K562 (cell line): ENCODE measurements around the gene MAP3K12. TPM values are rescaled to one million over a fixed set of nuclear protein-coding genes. Genes with fewer than 3 reads are reported as not detected.

Source experiments
- CAMTA2 ChIP-seq: fragments of 250-450 bp; sonication (Bioruptor Pico); conservative IDR thresholded peaks from 2 replicates; pipeline ENCODE4 v1.5.1; 2022
- CHD4 ChIP-seq: fragments of 200-600 bp; sonication (generic); IDR thresholded peaks from 3 replicates; pipeline ENCODE4 v1.6.1; 2012; ENCODE audit warnings: low read depth, mild to moderate bottlenecking, mixed read lengths, low read length, inconsistent platforms; ENCODE audit not compliant: insufficient read depth, insufficient replicate concordance, poor library complexity, severe bottlenecking
- GTF3C2 ChIP-seq: IDR thresholded peaks from 3 replicates; pipeline ENCODE4 v1.6.1; 2011; ENCODE audit warnings: borderline replicate concordance, mild to moderate bottlenecking, moderate library complexity; ENCODE audit not compliant: insufficient read length; ENCODE audit errors: extremely low read depth
- HCFC1 ChIP-seq: IDR thresholded peaks from 2 replicates; pipeline ENCODE4 v1.6.1; 2012; ENCODE audit warnings: low read depth, low read length, improper control_type of control experiment
- KLF10 ChIP-seq: fragments of 250-450 bp; sonication (Bioruptor Pico); IDR thresholded peaks from 2 replicates; pipeline ENCODE4 v1.6.1; 2021; ENCODE audit warnings: matching md5 sums
- NFIX ChIP-seq: fragments of 250-450 bp; sonication (Bioruptor Pico); IDR thresholded peaks from 2 replicates; pipeline ENCODE4 v1.4.0; 2020; ENCODE audit warnings: low read depth, mild to moderate bottlenecking, moderate library complexity
- SOX6 ChIP-seq: fragments of 450-650 bp; IDR thresholded peaks from 2 replicates; pipeline ENCODE4 v1.6.1; 2014; ENCODE audit warnings: mild to moderate bottlenecking
- ZBTB7A ChIP-seq: IDR thresholded peaks from 2 replicates; pipeline ENCODE4 v1.6.1; 2011; ENCODE audit warnings: low read depth, mild to moderate bottlenecking, low read length, moderate library complexity, borderline replicate concordance; ENCODE audit not compliant: control insufficient read depth
- ZNF197 ChIP-seq: fragments of 200-800 bp; sonication (Bioruptor generic); IDR thresholded peaks from 2 replicates; pipeline ENCODE4 v1.6.1; 2016; ENCODE audit warnings: low read depth, missing genetic modification characterization, missing compliant biosample characterization
- ZNF263 ChIP-seq: sonication (generic); formaldehyde crosslinking; IDR thresholded peaks from 2 replicates; pipeline ENCODE4 v1.8.0; 2022; ENCODE audit warnings: mild to moderate bottlenecking, missing genetic modification reagents, borderline replicate concordance
- ZNF384 ChIP-seq: IDR thresholded peaks from 2 replicates; pipeline ENCODE4 v1.6.1; 2012; ENCODE audit warnings: low read depth, low read length, improper control_type of control experiment
- ZNF766 ChIP-seq: fragments of 200-800 bp; sonication (Bioruptor generic); conservative IDR thresholded peaks from 2 replicates; pipeline ENCODE4 v1.6.1; 2016; ENCODE audit warnings: missing genetic modification characterization, missing compliant biosample characterization
- polyA plus RNA-seq, 8 experiments: library from polyadenylated mRNA; depleted of rRNA in 4 of 8; stranded (reverse) in 5 of 8; unstranded in 3 of 8; fragments of >200 nt; fragmentation: Nextera tagmentation in 2 of 8; fragmentation: Illumina TruSeq in 1 of 8; extraction: Ambion mirVana in 2 of 8; extraction: Trizol in 1 of 8; gene quantifications; 2 replicates each; pipeline versions ENCODE4 v1.2.1 to v1.2.3, GENCODE V29; 2011 to 2014; ENCODE audit warnings: inconsistent platforms in 1 of 8, missing spikeins in 1 of 8
- total RNA-seq, 7 experiments: library from RNA; depleted of rRNA in 6 of 7; stranded (reverse); fragments of >200 nt in 6 of 7; fragmentation: Illumina TruSeq in 2 of 7; extraction: Trizol in 2 of 7; gene quantifications; 2 replicates each; pipeline versions ENCODE4 v1.2.1 to v1.2.3, GENCODE V29; 2011 to 2021; ENCODE audit warnings: low replicate concordance in 1 of 7
- TF ChIP-seq, protein P1 (sequence below), 3 experiments: fragments of 200-800 bp in 1 of 3; sonication (Bioruptor generic) in 1 of 3; sonication (generic) in 1 of 3; formaldehyde crosslinking in 1 of 3; IDR thresholded peaks; 2 replicates each; pipeline versions ENCODE4 v1.6.1 to v1.8.0; 2016 to 2022; ENCODE audit warnings: mild to moderate bottlenecking in 2 of 3, missing compliant biosample characterization in 2 of 3, missing genetic modification characterization in 2 of 3, missing genetic modification reagents in 1 of 3
- TF ChIP-seq, protein P2 (sequence below): fragments of 450-650 bp; IDR thresholded peaks from 2 replicates; pipeline ENCODE4 v1.6.1; 2018; ENCODE audit not compliant: partially characterized antibody
- TF ChIP-seq, protein P3 (sequence below), 2 experiments: IDR thresholded peaks; 2 replicates each; pipeline ENCODE4 v1.6.1; 2011; ENCODE audit warnings: borderline replicate concordance in 1 of 2, control low read depth in 1 of 2, low read depth in 1 of 2, low read length in 1 of 2, mild to moderate bottlenecking in 1 of 2, mixed read lengths in 1 of 2, moderate library complexity in 1 of 2; ENCODE audit not compliant: insufficient read depth in 1 of 2, insufficient read length in 1 of 2, poor library complexity in 1 of 2, severe bottlenecking in 1 of 2; ENCODE audit errors: extremely low read depth in 1 of 2

MAP3K12 gene
- total and polyA plus RNA-seq, 9 of the 15 experiments (the other 6 are each of a cell fraction or from before 2014, with no cell fraction given) = 0.10 to 2.4 (median 1.6) TPM

DNA sequence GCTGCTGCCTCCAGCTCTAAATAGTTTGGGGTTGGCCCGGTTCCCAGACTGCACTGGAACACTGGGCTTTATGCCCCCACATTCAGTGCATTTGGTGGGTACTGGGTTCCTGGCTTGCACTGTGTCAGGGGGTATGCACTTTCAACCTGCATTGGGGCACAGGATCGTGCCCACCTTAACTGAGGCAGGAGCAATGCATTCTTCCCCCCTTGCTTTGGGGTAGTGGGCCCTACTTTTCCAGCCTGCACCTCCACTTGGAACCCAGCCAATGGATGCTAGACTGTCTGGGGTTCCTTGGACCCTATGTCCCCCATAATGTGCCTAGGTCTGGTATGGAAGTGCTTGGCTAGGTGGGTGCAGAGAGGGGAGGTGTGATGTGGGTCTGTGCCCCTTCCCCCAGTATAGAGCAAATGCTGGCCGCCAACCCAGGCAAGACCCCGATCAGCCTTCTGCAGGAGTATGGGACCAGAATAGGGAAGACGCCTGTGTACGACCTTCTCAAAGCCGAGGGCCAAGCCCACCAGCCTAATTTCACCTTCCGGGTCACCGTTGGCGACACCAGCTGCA lies 2.4 kb upstream of the MAP3K12 start (continued):
- TF ChIP-seq ZNF384 (no peak), GTF3C2 (no peak), ZNF263 (peak; percentile 9; the same call in 1 of the 2 replicates), ZNF197 (CRISPR knock-in tag) (peak; percentile 9; the same call in 1 of the 2 replicates), HCFC1 (no peak), ZNF766 (CRISPR knock-in tag) (no peak), CAMTA2 (0 out of 2 replicates have a peak, but pooled peaks have one; percentile 71), SOX6 (no peak), KLF10 (CRISPR knock-in tag) (no peak), ZBTB7A (no peak), CHD4 (no peak), NFIX (CRISPR knock-in tag) (0 out of 2 replicates have a peak, but pooled peaks have one; percentile 11)
- TF ChIP-seq, protein P1, sequence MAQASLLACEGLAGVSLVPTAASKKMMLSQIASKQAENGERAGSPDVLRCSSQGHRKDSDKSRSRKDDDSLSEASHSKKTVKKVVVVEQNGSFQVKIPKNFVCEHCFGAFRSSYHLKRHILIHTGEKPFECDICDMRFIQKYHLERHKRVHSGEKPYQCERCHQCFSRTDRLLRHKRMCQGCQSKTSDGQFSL (CRISPR knock-in tag; IDR thresholded peaks at IDR 0.05) = 0 out of 2 replicates have a peak, but pooled peaks have one; percentile 28
- TF ChIP-seq, protein P1 (tag; IDR thresholded peaks at IDR 0.05) = no peak
- TF ChIP-seq, protein P2, sequence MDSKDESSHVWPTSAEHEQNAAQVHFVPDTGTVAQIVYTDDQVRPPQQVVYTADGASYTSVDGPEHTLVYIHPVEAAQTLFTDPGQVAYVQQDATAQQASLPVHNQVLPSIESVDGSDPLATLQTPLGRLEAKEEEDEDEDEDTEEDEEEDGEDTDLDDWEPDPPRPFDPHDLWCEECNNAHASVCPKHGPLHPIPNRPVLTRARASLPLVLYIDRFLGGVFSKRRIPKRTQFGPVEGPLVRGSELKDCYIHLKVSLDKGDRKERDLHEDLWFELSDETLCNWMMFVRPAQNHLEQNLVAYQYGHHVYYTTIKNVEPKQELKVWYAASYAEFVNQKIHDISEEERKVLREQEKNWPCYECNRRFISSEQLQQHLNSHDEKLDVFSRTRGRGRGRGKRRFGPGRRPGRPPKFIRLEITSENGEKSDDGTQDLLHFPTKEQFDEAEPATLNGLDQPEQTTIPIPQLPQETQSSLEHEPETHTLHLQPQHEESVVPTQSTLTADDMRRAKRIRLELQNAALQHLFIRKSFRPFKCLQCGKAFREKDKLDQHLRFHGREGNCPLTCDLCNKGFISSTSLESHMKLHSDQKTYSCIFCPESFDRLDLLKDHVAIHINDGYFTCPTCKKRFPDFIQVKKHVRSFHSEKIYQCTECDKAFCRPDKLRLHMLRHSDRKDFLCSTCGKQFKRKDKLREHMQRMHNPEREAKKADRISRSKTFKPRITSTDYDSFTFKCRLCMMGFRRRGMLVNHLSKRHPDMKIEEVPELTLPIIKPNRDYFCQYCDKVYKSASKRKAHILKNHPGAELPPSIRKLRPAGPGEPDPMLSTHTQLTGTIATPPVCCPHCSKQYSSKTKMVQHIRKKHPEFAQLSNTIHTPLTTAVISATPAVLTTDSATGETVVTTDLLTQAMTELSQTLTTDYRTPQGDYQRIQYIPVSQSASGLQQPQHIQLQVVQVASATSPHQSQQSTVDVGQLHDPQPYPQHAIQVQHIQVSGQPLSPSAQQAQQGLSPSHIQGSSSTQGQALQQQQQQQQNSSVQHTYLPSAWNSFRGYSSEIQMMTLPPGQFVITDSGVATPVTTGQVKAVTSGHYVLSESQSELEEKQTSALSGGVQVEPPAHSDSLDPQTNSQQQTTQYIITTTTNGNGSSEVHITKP = peak; percentile 78
- TF ChIP-seq, protein P3, sequence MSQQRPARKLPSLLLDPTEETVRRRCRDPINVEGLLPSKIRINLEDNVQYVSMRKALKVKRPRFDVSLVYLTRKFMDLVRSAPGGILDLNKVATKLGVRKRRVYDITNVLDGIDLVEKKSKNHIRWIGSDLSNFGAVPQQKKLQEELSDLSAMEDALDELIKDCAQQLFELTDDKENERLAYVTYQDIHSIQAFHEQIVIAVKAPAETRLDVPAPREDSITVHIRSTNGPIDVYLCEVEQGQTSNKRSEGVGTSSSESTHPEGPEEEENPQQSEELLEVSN (IDR thresholded peaks at IDR 0.05; ENCODE audit: borderline replicate concordance in 1 of 2, extremely low read depth in 1 of 2, insufficient read depth in 1 of 2, insufficient read length in 1 of 2, low read depth in 1 of 2, low read length in 1 of 2, poor library complexity in 1 of 2, severe bottlenecking in 1 of 2) = peak in 1 of 2 experiments; percentile 0
